Peyer's patch (tissue), 4 donors: ENCODE data around the gene NRDC. TPM values are rescaled to one million over a fixed set of nuclear protein-coding genes. Genes with fewer than 3 reads are reported as not detected.

Experiments
- DNase-seq, 3 donors: peaks; one replicate each; pipeline ENCODE4 v3.0.0-alpha.2; 2017 to 2019
- H3K27ac ChIP-seq, 4 donors: fragments of 200-600 bp; sonication (generic); one replicate each; pipeline ENCODE4 v1.5.1; 2016 to 2019
- H3K27me3 ChIP-seq, 2 donors: fragments of 200-600 bp; sonication (generic); one replicate each; pipeline ENCODE4 v1.5.1; 2019
- H3K36me3 ChIP-seq, 3 donors: fragments of 200-600 bp; sonication (generic); one replicate each; pipeline ENCODE4 v1.5.1; 2016 to 2019
- H3K4me1 ChIP-seq, 4 donors: fragments of 200-600 bp; sonication (generic); one replicate each; pipeline ENCODE4 v1.5.1; 2016 to 2019
- H3K4me3 ChIP-seq, 4 donors: fragments of 200-600 bp; sonication (generic); 1 replicate in 3 of 4; 2 replicates in 1 of 4; pipeline ENCODE4 v1.5.1; 2016 to 2019; ENCODE audit warnings: mild to moderate bottlenecking in 1 of 4
- H3K9me3 ChIP-seq, 4 donors: fragments of 200-600 bp; sonication (generic); one replicate each; pipeline ENCODE4 v1.5.1; 2016 to 2019; ENCODE audit warnings: mild to moderate bottlenecking in 1 of 4
- CTCF ChIP-seq, 6 experiments: fragments of 450-650 bp in 4 of 6; fragments of 200-600 bp in 2 of 6; sonication (generic) in 1 of 6; IDR thresholded peaks; one replicate each; pipeline ENCODE4 v1.5.1; 2017 to 2019; ENCODE audit warnings: antibody characterized with exemption in 6 of 6, mild to moderate bottlenecking in 3 of 6, moderate library complexity in 1 of 6
- POLR2A ChIP-seq, 2 donors: fragments of 450-650 bp; IDR thresholded peaks; one replicate each; pipeline ENCODE4 v1.5.1; 2017; ENCODE audit warnings: antibody characterized with exemption in 2 of 2, mild to moderate bottlenecking in 2 of 2, moderate library complexity in 2 of 2
- total RNA-seq, 4 donors: library from RNA; depleted of rRNA; stranded (reverse); fragments of >200 nt; gene quantifications; one replicate each; pipeline ENCODE4 v1.1.0, GENCODE V29; 2016

The NRDC gene
- total RNA-seq, 4 donors from 2014 or later = 55.2 to 111 (median 67.8) TPM

- Histone ChIP-seq H3K9me3 (no peaks in the 10 kb centered on the region), H3K4me3 (no peak overlapping the region), H3K4me1 (no peaks in the 10 kb centered on the region), H3K27me3 (no peaks in the 10 kb centered on the region), H3K27ac (no peak overlapping the region), H3K36me3 (peaks cover 0 to 28% (median 0%) of the 10 kb centered on the region in 3 donors)
- TF ChIP-seq POLR2A (IDR thresholded peaks at IDR 0.05) (no peak), CTCF (IDR thresholded peaks at IDR 0.05) (no peak)
- DNase-seq = no peak
These were observed 128.3 kb downstream of the NRDC start for GRCh38 chr1:51750218-51750617.

DNA sequence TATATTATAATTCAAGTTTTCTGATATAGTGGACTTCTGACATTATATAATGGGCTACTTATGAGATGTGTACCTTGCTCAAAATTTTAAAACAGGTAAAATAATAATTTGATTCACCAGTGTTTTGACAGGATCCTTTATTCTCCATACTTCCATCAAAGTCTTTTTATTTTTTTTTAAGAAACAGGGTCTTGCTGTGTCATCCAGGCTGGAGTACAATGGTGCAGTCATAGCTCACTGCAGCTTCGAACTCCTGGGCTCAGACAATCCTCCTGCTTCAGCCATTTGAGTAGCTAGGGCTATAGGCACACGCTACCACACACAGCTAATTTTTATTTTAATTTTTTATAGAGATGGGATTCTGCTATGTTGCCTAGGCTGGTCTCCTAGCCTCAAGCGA is 129.4 kb downstream of the NRDC start:
- TF ChIP-seq CTCF (IDR thresholded peaks at IDR 0.05) (no peak), POLR2A (IDR thresholded peaks at IDR 0.05) (no peak)
- Histone ChIP-seq H3K9me3 (no peaks in the 10 kb centered on the region), H3K4me3 (no peak overlapping the region), H3K4me1 (no peaks in the 10 kb centered on the region), H3K27ac (no peak overlapping the region), H3K36me3 (peaks cover 0 to 23% (median 0%) of the 10 kb centered on the region in 3 donors), H3K27me3 (no peaks in the 10 kb centered on the region)
- DNase-seq = no peak

DNA sequence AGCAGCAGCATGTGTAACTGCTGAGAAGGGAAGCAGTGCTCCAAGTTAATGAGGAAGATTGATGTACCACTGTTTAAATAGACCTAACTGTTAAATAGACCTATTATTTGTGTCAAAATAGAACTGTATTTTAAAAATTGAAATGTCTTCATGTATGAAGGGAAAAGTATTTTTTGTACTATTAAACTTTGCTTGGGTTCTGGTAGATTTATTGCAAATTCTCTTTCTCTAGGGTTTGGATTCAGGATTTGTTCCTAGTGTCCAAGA is 133.3 kb downstream of the NRDC start:
- Histone ChIP-seq H3K9me3 (no peaks in the 10 kb centered on the region), H3K4me1 (no peaks in the 10 kb centered on the region)
- TF ChIP-seq CTCF (IDR thresholded peaks at IDR 0.05) (no peak), POLR2A (IDR thresholded peaks at IDR 0.05) (no peak)

GRCh38 chr1:51744506-51745303 is 133.8 kb downstream of the NRDC start:
- Histone ChIP-seq H3K27ac (no peak overlapping the region), H3K36me3 (peaks cover 0 to 10% (median 0%) of the 10 kb centered on the region in 3 donors), H3K4me3 (no peak overlapping the region), H3K9me3 (no peaks in the 10 kb centered on the region), H3K27me3 (no peaks in the 10 kb centered on the region), H3K4me1 (no peaks in the 10 kb centered on the region)
- no peak for TF ChIP-seq CTCF (IDR thresholded peaks at IDR 0.05)
- no peak for TF ChIP-seq POLR2A (IDR thresholded peaks at IDR 0.05)
- no peak for DNase-seq

More for the DNA sequence above, 133.3 kb downstream of the NRDC start:
- H3K27me3 ChIP-seq = no peaks in the 10 kb centered on the region
- H3K27ac ChIP-seq = no peak overlapping the region
- H3K4me3 ChIP-seq = no peak overlapping the region
- no peak for DNase-seq
- peaks cover 0 to 10% (median 0%) of the 10 kb centered on the region in 3 donors for H3K36me3 ChIP-seq

GRCh38 chr1:51741121-51741681 is 137.3 kb downstream of the NRDC start:
- DNase-seq = no peak
- Histone ChIP-seq H3K36me3 (no peaks in the 10 kb centered on the region), H3K4me1 (peaks cover 0 to 17% (median 0%) of the 10 kb centered on the region in 4 donors), H3K27me3 (no peaks in the 10 kb centered on the region), H3K4me3 (no peak overlapping the region), H3K27ac (no peak overlapping the region), H3K9me3 (no peaks in the 10 kb centered on the region)
- TF ChIP-seq CTCF (IDR thresholded peaks at IDR 0.05) = no peak
- TF ChIP-seq POLR2A (IDR thresholded peaks at IDR 0.05) = no peak
